GM18873 (cell line): ENCODE measurements around the gene KIFBP.

Experiments
- ATAC-seq: cut with Tn5 transposase; IDR thresholded peaks from one replicate; pipeline ENCODE4 v1.9.1; 2021; ENCODE audit warnings: mild to moderate bottlenecking, moderate library complexity, moderate number of reproducible peaks; ENCODE audit not compliant: unreplicated experiment, low FRiP score

The KIFBP gene

DNA sequence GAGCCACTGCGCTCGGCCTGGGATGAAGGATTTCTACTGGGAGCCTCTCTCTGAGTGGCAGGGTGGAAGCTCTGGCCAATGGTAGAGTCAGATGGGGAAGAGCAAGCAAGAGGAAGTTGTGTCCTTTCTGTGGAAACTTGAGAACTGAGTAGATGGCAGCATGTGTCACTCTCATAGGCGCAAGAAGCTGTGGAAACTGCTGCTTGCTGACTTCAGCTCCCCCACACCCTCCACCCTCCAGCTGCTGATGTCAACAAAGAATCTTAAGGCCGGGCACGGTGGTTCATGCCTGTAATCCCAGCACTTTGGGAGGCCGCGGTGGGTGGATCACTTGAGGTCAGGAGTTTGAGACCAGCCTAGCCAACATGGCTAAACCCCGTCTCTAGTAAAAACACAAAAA, 59.5 kb downstream of the KIFBP start:
- no peak for ATAC-seq

- ATAC-seq: no peak
Observed at GRCh38 chr10:69049566-69049961, 61.0 kb downstream of the KIFBP start.

DNA sequence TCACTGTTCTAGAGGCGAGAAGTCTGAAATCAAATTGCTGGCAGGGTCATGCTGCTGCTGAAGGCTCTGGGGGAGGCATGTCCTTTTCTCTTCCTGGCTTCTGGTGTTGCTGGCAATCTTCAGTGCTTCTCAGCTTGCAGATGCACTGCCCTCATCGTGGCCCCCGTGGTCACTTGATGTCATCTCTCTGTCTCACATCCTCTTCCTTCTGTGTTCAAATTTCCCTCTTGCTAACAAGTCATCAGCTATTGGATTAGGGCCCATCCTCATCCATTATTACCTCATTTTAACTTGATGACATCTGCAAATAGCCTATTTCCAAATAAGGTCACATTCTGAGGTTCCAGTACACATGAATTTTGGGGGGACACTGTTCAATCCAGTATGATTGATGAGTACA, 62.7 kb downstream of the KIFBP start:
- no peak for ATAC-seq

DNA sequence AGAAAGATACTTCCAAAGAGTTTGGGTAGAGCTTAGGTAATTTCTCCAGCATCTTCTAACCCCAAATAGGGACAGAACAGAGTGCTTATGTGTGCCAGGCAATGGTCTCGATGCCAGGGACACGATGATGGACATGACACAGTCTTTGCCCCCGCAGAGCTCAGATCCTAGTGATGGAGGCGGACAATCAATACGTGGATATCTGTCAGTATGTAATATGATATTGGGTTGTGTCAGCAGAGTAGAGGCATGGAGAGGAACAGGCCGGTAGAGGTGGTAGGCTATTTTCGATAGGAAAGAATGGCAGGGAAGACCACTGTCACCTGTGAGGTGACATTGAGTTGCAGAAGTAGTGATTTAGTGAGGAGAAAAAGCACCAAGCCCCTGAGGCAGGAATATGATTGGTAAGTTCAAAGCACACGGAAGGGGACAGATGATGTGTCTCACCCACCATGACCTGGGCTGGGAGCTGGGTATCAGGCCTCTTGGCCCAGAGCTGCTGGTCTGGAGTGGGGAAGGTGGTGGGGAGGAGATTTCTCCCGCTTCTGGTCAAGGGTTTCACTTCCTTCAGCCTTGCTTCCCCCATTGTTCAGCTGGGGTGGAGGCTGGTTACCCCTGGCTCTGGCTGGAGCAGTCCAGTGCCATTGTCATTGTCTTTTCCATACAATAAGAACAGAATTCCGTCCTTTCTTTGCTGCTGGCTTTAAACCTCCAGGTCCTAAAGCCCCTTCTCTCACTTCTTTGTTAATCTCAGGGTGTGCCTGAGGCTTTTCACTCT, 63.3 kb downstream of the KIFBP start:
- ATAC-seq: no peak

DNA sequence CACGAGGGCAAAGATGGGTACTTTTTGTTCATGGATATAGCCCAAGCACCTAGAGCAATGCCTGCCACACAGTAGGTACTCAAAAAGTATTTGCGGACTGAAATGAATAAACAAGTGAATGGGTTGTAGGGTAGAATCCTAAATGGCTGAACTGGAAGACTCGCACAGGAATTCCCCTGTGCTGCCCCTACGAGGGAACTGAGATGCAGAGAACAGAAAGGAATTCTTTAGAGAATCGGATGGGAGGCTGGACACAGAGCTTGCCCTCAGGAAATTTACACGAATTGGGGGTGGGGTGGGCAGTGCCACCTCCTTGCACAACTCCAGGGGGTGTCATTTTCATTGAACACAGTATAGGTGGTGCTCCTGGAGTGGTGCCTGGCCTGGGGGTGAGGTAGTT, 64.1 kb downstream of the KIFBP start:
- ATAC-seq: no peak

DNA sequence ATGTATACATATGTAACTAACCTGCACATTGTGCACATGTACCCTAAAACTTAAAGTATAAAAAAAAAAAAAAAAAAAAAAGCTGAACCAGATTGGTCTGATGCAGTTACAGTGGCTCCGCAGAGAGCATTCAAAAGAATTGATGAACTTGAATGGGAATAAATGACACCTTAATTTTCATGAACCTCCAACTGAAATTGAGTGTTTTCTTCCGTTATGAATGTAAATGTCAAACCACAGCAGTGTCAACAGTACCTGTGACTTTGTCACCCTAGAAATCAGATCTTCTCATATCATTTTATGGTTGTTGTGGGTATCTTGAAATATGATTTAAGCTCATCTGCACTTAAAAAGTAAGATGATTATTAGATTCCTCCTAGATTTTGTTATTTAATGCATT, 66.6 kb downstream of the KIFBP start:
- no peak for ATAC-seq

GRCh38 chr10:69056129-69056528, 67.5 kb downstream of the KIFBP start:
- no peak for ATAC-seq

DNA sequence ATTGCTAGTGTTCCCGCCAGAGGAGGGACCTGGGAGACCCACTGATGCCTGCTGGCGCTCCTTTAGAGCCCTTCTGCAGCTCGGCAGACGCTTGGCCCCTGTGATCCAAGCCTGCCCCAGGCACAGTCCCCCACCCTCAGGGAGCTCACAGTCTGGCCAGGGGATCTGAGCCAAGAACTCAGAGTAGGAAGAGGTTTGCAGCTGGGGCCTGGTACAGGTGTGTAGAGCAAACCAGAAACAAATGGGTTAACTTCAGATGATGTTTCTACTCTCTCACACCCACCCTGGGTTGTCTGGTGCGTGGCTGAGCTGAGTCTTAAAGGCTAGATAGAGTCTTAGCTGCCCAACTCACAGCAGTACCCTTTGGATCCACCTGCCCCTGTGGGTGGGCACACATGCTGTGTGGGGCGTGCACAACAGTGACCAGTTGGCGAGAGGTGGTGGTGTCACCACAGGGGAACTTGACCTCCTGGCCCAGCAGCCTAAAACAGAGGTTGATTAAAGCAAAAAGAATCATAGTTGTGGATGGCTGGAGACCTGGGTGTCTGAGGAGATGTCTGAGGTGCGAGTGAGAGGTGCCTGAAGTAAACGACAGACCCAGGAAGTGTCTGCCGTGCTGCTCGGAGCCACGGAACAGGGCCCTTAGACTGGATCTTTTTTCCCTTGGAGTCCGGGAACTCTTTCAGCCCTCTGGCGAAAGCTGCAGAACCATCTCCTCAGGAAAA, 68.1 kb downstream of the KIFBP start:
- ATAC-seq: no peak

GRCh38 chr10:69057261-69057950, 68.8 kb downstream of the KIFBP start:
- no peak for ATAC-seq

GRCh38 chr10:69057951-69058297, 69.3 kb downstream of the KIFBP start:
- ATAC-seq: no peak

- no peak for ATAC-seq
Observed at GRCh38 chr10:69060127-69060798, 71.7 kb downstream of the KIFBP start.

- peak; percentile 48 for ATAC-seq
Observed at GRCh38 chr10:69061305-69062161, 72.9 kb downstream of the KIFBP start.

GRCh38 chr10:69062901-69063300, 74.3 kb downstream of the KIFBP start:
- no peak for ATAC-seq

- no peak for ATAC-seq
Observed at GRCh38 chr10:69064762-69065328, 76.2 kb downstream of the KIFBP start.

DNA sequence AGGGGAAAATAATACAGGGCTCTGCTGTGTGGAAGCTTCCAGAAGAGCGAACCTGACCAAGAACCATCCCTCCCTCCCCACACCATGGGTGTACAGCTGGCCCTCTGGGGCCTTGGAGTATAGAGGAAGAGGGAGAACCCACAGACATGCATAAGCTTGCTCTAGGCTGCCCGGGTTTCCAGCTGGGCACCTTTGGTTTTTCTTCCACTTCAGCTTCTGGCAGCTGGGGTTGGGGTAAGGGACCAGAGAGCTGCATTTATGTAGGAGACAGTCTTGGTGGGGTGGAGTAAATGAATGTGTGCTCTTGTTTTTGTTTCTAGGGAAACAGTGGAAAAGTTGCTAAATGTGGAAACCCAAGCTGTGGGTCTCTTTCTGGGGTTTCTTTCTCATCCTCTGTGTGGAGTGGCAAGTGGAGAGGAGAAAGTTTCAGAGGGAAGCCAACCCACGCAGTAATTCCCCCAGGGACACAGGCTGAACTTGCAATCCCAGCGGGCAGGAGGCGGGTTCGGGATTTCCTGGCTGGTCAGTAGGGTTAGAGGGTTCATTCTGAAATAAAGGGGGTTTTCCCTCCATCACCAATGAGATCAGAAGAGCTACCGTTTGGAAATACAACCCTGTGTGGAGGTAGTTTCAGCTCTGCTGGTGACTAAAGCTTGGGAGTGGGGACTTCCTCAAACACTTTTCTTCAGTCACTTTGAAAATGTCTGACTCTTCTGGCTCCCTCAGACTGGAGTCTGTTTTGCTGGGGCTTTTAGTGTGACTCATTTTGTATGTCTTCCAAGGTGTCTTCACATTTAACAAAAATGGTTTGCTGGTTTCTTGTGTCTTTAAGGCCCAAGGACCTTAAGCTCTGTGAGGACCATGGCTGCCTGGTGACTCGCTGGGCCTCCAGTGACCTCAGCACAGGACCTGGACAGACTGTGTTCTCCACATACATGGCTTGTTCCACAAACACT, 77.1 kb downstream of the KIFBP start:
- ATAC-seq: peak; percentile 42
